Heart left ventricle (tissue), 13 donors: Measurements from ENCODE around the gene GPR183.

Experiments
- POLR2A ChIP-seq, 2 donors: fragments of 450-650 bp; IDR thresholded peaks; one replicate each; pipeline ENCODE4 v1.6.1; 2017; ENCODE audit warnings: antibody characterized with exemption in 2 of 2, mild to moderate bottlenecking in 2 of 2, moderate library complexity in 2 of 2
- TF ChIP-seq, protein P1 (sequence below), 12 donors: fragments of 200-600 bp; sonication (generic) in 4 of 12; IDR thresholded peaks; one replicate each; pipeline versions ENCODE4 v1.5.0 to v1.8.0; 2018 to 2022; ENCODE audit warnings: antibody characterized with exemption in 12 of 12, mild to moderate bottlenecking in 5 of 12
- donor health status: ischemic (EF 13 %, LVEDD 7.1; RV severe dilation, severe dysfunction).
- donor health status: DM: no; HTN: yes; CAD: no.
- donor health status: DM: no; HTN: no; CAD: no.
- donor health status: ischemic (EF 25% LVEDD 6.9; RV normal size, moderate dysfunction).
- donor health status: ischemic (EF 25% LVEDD 5.7; RV mildly dilated, moderate dysfunction).
- donor health status: ischemic (EF 35%, LVEDD 5.7; RV mildly dilated, moderate dysfunction).
- donor health status: nonischemic (EF 11% LVEDD 7.7; RV severe dilation, severe dysfunction).
- donor health status: DM: yes; HTN: yes; CAD: no.
- donor health status: PGD.
- donor health status: ischemic (EF 29% LVEDD 5.4; RV normal size, mild dysfunction).
- donor health status: nonischemic (EF 23%, LVEDD 6.1; RV moderate dilation, normal function).

DNA sequence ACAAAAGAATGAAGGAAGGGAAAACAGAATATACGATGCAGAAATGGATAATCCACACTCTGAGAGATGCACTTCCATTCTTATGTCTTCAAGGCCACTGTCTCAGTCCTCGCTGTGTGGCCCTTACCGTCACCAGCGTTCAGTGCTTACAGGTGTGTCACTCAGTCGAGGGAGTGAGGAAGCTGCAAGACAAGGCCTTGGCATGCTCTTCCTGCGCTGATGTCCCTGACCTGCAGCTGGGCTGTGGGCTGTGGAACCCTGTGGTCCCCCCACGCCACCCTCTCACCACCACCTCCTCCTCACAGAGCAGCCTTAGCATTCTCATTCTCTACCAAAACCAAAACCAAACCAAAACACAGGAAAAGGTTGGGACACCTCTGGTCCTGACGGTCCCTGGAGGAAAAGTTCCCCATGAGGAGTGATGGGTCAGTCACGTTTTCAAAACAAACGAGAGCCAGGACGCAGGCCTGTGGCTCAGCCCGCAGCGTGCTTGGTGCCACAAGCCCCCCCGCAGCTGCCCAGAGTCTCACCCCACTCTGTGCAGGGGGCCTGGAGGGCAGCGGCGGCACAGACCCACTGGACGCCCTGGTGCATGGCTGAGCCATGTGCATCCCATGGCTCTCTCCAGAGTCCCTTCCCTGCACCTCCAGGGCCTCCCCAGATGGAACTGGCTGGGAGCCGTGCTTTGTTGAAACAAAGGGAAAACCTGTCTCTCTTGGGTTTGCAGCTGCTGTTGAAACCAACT, 48.2 kb upstream of the GPR183 start:
- TF ChIP-seq, protein P1, sequence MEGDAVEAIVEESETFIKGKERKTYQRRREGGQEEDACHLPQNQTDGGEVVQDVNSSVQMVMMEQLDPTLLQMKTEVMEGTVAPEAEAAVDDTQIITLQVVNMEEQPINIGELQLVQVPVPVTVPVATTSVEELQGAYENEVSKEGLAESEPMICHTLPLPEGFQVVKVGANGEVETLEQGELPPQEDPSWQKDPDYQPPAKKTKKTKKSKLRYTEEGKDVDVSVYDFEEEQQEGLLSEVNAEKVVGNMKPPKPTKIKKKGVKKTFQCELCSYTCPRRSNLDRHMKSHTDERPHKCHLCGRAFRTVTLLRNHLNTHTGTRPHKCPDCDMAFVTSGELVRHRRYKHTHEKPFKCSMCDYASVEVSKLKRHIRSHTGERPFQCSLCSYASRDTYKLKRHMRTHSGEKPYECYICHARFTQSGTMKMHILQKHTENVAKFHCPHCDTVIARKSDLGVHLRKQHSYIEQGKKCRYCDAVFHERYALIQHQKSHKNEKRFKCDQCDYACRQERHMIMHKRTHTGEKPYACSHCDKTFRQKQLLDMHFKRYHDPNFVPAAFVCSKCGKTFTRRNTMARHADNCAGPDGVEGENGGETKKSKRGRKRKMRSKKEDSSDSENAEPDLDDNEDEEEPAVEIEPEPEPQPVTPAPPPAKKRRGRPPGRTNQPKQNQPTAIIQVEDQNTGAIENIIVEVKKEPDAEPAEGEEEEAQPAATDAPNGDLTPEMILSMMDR (IDR thresholded peaks at IDR 0.05) = no peak
- no peak for TF ChIP-seq POLR2A (IDR thresholded peaks at IDR 0.05)
